Lung (tissue), 12 donors: ENCODE results near the gene SEC14L5. TPM values are rescaled to one million over a fixed set of nuclear protein-coding genes. Genes with fewer than 3 reads are reported as not detected.

Source experiments
- ATAC-seq: fragments of 200-7000 bp; cut with Tn5 transposase; one replicate; pipeline ENCODE4 v1.9.1; 2020; ENCODE audit warnings: moderate number of reproducible peaks; ENCODE audit not compliant: insufficient read depth, low FRiP score
- DNase-seq, 3 donors: peaks; one replicate each; pipeline ENCODE4 v3.0.0-alpha.2; 2013 to 2017
- H3K27ac ChIP-seq, 2 donors: one replicate each; pipeline ENCODE4 v1.5.1; 2013; ENCODE audit warnings: mild to moderate bottlenecking in 2 of 2, moderate library complexity in 2 of 2, control low read depth in 1 of 2, inconsistent platforms in 1 of 2, low read depth in 1 of 2, low read length in 1 of 2
- H3K27me3 ChIP-seq, 3 donors: one replicate each; pipeline ENCODE4 v1.5.1; 2013; ENCODE audit warnings: low read length in 2 of 3; ENCODE audit not compliant: control insufficient read depth in 3 of 3, insufficient read depth in 3 of 3
- H3K36me3 ChIP-seq, 4 donors: one replicate each; pipeline ENCODE4 v1.5.1; 2013; ENCODE audit warnings: low read length in 4 of 4, mild to moderate bottlenecking in 1 of 4, moderate library complexity in 1 of 4; ENCODE audit not compliant: control insufficient read depth in 4 of 4, insufficient read depth in 4 of 4
- H3K4me1 ChIP-seq, 5 donors: one replicate each; pipeline ENCODE4 v1.5.1; 2013; ENCODE audit warnings: low read length in 5 of 5, mild to moderate bottlenecking in 2 of 5, moderate library complexity in 1 of 5; ENCODE audit not compliant: control insufficient read depth in 5 of 5, insufficient read depth in 5 of 5
- H3K4me3 ChIP-seq: one replicate; pipeline ENCODE4 v1.5.1; 2013; ENCODE audit warnings: mild to moderate bottlenecking, control low read depth, moderate library complexity
- H3K9ac ChIP-seq, 2 donors: one replicate each; pipeline ENCODE4 v1.5.1; 2013; ENCODE audit warnings: low read length in 2 of 2, control low read depth in 1 of 2; ENCODE audit not compliant: insufficient read depth in 1 of 2
- H3K9me3 ChIP-seq, 4 donors: one replicate each; pipeline ENCODE4 v1.5.1; 2013; ENCODE audit warnings: low read length in 3 of 4, mild to moderate bottlenecking in 1 of 4, moderate library complexity in 1 of 4; ENCODE audit not compliant: control insufficient read depth in 4 of 4, insufficient read depth in 3 of 4
- WGBS, 2 donors: extraction: QIAGEN DNeasy Blood & Tissue Kit; methylation state at CpG; one replicate each; pipeline ENCODE4 v1.1.7; 2013; 5-methylcytosine and 5-hydroxymethylcytosine counted together
- polyA plus RNA-seq, 2 donors: library from polyadenylated mRNA; stranded (reverse); fragments of 200-250 nt; gene quantifications; one replicate each; pipeline ENCODE4 v1.2.1, GENCODE V29; 2013
- total RNA-seq, 2 donors: library from RNA; depleted of rRNA in 1 of 2; stranded (reverse); fragments of >200 nt in 1 of 2; gene quantifications; one replicate each; pipeline ENCODE4 v1.2.1, GENCODE V29; 2014 to 2021
- TF ChIP-seq, protein P1 (sequence below): IDR thresholded peaks from 2 replicates; pipeline ENCODE4 v1.5.1; 2012; ENCODE audit warnings: mild to moderate bottlenecking; ENCODE audit errors: control extremely low read depth, extremely low read depth
- donor health status: control.
- donor health status: control.
- donor health status: Bipolar disorder and iron deficiency.
- donor health status: healthy.
- donor health status: DM: yes; HTN: yes; CAD: no.

The SEC14L5 gene
- total and polyA plus RNA-seq, 4 donors = 0.10 to 0.98 (median 0.28) TPM

DNA sequence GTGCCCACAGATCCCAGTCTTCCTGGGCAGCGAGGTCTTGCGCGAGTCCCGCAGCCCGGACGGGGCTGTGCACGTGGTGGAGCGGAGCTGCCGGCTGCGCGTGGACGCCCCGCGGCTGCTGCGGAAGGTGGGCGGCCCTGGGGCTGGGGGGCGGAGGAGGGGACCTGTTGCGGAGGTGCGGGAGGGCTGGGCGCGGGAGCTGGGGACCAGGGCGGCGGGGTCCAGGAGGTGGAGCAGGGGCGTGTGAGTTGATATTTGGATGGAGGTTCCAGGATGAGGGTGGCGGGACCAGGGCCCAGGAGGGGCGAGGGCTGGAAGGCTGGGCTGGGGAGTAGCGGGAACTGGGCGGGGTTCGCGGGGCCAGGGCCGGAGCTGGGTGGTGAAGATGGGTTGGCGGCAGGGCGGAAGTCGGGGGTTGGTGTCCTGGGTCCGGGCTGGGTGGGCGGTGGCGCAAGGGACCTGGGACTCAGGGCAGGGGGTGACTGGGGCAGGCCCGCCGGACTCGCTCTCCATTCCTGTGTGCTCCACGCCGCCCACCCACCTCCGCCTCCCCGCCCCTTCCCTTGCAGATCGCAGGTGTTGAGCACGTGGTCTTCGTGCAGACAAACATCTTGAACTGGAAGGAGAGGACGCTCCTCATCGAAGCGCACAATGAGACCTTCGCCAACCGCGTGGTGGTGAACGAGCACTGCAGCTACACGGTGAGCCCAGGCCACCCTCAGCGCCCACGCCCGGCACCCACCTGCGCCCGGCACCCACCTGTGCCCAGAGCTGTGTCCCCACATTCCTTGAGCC, 29.6 kb downstream of the SEC14L5 start:
- H3K27ac ChIP-seq = no peak overlapping the region
- TF ChIP-seq, protein P1, sequence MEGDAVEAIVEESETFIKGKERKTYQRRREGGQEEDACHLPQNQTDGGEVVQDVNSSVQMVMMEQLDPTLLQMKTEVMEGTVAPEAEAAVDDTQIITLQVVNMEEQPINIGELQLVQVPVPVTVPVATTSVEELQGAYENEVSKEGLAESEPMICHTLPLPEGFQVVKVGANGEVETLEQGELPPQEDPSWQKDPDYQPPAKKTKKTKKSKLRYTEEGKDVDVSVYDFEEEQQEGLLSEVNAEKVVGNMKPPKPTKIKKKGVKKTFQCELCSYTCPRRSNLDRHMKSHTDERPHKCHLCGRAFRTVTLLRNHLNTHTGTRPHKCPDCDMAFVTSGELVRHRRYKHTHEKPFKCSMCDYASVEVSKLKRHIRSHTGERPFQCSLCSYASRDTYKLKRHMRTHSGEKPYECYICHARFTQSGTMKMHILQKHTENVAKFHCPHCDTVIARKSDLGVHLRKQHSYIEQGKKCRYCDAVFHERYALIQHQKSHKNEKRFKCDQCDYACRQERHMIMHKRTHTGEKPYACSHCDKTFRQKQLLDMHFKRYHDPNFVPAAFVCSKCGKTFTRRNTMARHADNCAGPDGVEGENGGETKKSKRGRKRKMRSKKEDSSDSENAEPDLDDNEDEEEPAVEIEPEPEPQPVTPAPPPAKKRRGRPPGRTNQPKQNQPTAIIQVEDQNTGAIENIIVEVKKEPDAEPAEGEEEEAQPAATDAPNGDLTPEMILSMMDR = no peak

DNA sequence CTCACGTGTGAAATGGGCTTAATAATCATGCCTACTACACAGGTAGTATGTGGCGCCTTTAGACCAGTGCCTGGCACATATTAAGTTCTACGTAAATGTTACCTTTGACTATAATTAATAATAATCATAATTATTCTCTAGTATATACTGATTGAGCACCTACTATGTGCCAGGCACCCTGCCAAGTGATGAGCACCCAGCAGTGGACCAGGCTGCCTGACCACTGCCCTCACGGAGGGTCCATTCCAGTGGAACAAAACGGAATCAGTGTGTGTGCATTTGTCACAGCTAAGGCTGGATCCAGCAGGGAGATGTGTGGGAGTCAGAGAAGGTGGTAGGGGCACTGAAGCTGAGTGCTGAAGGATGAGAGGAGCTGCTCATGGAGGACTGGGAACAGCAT, 30.5 kb downstream of the SEC14L5 start:
- H3K27me3 ChIP-seq = peaks cover 4 to 32% (median 19%) of the 10 kb centered on the region in 3 donors
- ATAC-seq (no peak), DNase-seq (no peak)
- H3K27ac ChIP-seq = no peak overlapping the region
- peaks cover 0 to 10% (median 1%) of the 10 kb centered on the region in 4 donors for H3K9me3 ChIP-seq
- no peak overlapping the region for H3K4me3 ChIP-seq
- TF ChIP-seq, protein P1 = no peak
- H3K4me1 ChIP-seq = peaks cover 0 to 3% (median 0%) of the 10 kb centered on the region in 5 donors
- WGBS, 2 donors = 87 to 91% methylated on average over 5 of the region's 5 CpGs
- H3K9ac ChIP-seq = no peak overlapping the region
- H3K36me3 ChIP-seq = no peaks in the 10 kb centered on the region

More for the DNA sequence above, 29.6 kb downstream of the SEC14L5 start:
- no peak for ATAC-seq
- WGBS, 2 donors = 13 to 15% methylated on average over 54 to 60 of the region's 60 CpGs
- no peak for DNase-seq
- Histone ChIP-seq H3K9ac (no peak overlapping the region), H3K4me1 (peaks cover 0 to 3% (median 0%) of the 10 kb centered on the region in 5 donors), H3K9me3 (peaks cover 0 to 10% (median 1%) of the 10 kb centered on the region in 4 donors), H3K4me3 (no peak overlapping the region), H3K36me3 (no peaks in the 10 kb centered on the region), H3K27me3 (peaks cover 4 to 32% (median 19%) of the 10 kb centered on the region in 3 donors)

DNA sequence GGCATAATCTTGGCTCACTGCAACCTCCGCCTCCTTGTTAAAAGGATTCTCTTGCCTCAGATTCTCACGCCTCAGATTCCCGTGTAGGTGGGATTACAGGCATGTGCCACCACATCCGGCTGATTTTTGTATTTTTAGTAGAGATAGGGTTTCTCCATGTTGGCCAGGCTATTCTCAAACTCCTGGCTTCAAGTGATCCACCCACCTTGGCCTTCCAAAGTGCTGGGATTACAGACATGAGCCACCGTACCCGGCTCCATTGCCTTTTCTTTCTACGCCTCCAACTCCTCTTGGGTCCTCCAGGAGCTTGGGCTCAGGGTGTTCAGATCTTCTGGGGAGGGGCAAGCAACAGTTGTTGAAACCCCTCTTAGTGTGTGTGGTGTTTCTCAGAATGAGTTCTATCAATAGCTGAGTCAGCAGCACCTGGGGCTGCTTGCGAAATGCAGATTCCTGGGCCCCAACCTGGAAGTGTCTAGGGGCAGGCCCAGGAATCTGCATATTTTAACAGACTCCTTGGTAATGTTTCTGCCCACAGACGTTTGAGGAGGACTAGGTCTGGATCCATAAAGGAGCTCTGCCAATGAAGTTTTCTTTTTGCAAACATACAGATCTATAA, 31.4 kb downstream of the SEC14L5 start:
- DNase-seq = no peak
- no peaks in the 10 kb centered on the region for H3K36me3 ChIP-seq
- H3K9me3 ChIP-seq = peaks cover 0 to 10% (median 0%) of the 10 kb centered on the region in 4 donors
- no peak for ATAC-seq
- TF ChIP-seq, protein P1 = no peak
- WGBS, 2 donors = 82 to 87% methylated on average over 9 of the region's 9 CpGs
- peaks cover 0 to 3% (median 0%) of the 10 kb centered on the region in 5 donors for H3K4me1 ChIP-seq
- H3K27ac ChIP-seq = no peak overlapping the region
- H3K4me3 ChIP-seq = no peak overlapping the region
- peaks cover 4 to 32% (median 19%) of the 10 kb centered on the region in 3 donors for H3K27me3 ChIP-seq
- no peak overlapping the region for H3K9ac ChIP-seq
